Peyer's patch (tissue), 4 donors: ENCODE data around the gene WWC1. TPM values are rescaled to one million over a fixed set of nuclear protein-coding genes. Genes with fewer than 3 reads are reported as not detected.
A peak's percentile ranks its signal among the peaks of the same experiment; 100 is the strongest.

Experiments
- DNase-seq, 3 donors: peaks; one replicate each; pipeline ENCODE4 v3.0.0-alpha.2; 2017 to 2019
- H3K27ac ChIP-seq, 4 donors: fragments of 200-600 bp; sonication (generic); one replicate each; pipeline ENCODE4 v1.5.1; 2016 to 2019
- H3K27me3 ChIP-seq, 2 donors: fragments of 200-600 bp; sonication (generic); one replicate each; pipeline ENCODE4 v1.5.1; 2019
- H3K36me3 ChIP-seq, 3 donors: fragments of 200-600 bp; sonication (generic); one replicate each; pipeline ENCODE4 v1.5.1; 2016 to 2019
- H3K4me1 ChIP-seq, 4 donors: fragments of 200-600 bp; sonication (generic); one replicate each; pipeline ENCODE4 v1.5.1; 2016 to 2019
- H3K4me3 ChIP-seq, 4 donors: fragments of 200-600 bp; sonication (generic); 1 replicate in 3 of 4; 2 replicates in 1 of 4; pipeline ENCODE4 v1.5.1; 2016 to 2019; ENCODE audit warnings: mild to moderate bottlenecking in 1 of 4
- H3K9me3 ChIP-seq, 4 donors: fragments of 200-600 bp; sonication (generic); one replicate each; pipeline ENCODE4 v1.5.1; 2016 to 2019; ENCODE audit warnings: mild to moderate bottlenecking in 1 of 4
- POLR2A ChIP-seq, 2 donors: fragments of 450-650 bp; IDR thresholded peaks; one replicate each; pipeline ENCODE4 v1.5.1; 2017; ENCODE audit warnings: antibody characterized with exemption in 2 of 2, mild to moderate bottlenecking in 2 of 2, moderate library complexity in 2 of 2
- total RNA-seq, 4 donors: library from RNA; depleted of rRNA; stranded (reverse); fragments of >200 nt; gene quantifications; one replicate each; pipeline ENCODE4 v1.1.0, GENCODE V29; 2016
- TF ChIP-seq, protein P1 (sequence below), 6 experiments: fragments of 450-650 bp in 4 of 6; fragments of 200-600 bp in 2 of 6; sonication (generic) in 1 of 6; IDR thresholded peaks; one replicate each; pipeline ENCODE4 v1.5.1; 2017 to 2019; ENCODE audit warnings: antibody characterized with exemption in 6 of 6, mild to moderate bottlenecking in 3 of 6, moderate library complexity in 1 of 6

WWC1 gene
- total RNA-seq, 4 donors from 2014 or later = 47.0 to 63.2 (median 52.8) TPM

DNA sequence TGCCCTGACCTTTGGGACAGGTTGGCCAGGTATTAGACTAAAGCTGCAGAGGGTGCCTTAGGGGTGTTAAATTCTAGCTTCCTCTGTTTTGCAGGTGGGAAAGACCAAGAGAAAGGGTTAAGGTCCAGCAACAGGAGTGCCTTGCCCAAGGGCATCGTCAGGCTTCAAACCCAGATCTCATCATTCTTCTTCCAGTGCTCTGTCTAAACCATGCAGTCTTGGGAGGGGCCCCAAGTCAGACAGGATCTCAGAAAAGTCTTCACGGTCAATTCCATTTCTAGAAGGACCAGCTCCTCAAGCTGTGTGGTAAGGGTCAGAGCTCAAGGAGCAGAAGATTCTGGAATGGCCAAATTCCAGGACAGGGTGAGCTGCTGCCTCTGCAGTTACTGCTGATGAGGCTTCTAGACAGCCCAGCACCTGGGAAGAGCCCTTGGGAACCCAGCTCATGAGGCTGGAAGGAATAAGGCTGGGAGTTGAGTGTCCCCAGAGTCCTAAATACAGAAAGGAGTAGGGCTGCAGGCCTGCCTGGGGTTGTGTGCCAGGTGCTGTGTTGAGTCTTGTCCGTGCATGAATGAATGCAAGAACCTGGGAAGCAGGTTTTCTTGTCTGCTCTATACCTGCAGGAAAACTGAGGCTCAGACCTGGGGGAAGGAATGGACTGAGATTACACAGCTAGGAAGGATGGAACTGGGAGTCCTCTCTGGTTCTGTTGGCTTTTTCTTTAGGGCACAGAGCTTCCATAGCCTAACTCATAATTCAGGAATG lies 69.3 kb downstream of the WWC1 start:
- H3K4me3 ChIP-seq = no peak overlapping the region
- no peaks in the 10 kb centered on the region for H3K36me3 ChIP-seq
- no peaks in the 10 kb centered on the region for H3K4me1 ChIP-seq
- no peak for DNase-seq
- TF ChIP-seq, protein P1, sequence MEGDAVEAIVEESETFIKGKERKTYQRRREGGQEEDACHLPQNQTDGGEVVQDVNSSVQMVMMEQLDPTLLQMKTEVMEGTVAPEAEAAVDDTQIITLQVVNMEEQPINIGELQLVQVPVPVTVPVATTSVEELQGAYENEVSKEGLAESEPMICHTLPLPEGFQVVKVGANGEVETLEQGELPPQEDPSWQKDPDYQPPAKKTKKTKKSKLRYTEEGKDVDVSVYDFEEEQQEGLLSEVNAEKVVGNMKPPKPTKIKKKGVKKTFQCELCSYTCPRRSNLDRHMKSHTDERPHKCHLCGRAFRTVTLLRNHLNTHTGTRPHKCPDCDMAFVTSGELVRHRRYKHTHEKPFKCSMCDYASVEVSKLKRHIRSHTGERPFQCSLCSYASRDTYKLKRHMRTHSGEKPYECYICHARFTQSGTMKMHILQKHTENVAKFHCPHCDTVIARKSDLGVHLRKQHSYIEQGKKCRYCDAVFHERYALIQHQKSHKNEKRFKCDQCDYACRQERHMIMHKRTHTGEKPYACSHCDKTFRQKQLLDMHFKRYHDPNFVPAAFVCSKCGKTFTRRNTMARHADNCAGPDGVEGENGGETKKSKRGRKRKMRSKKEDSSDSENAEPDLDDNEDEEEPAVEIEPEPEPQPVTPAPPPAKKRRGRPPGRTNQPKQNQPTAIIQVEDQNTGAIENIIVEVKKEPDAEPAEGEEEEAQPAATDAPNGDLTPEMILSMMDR (IDR thresholded peaks at IDR 0.05) = no peak
- no peak for TF ChIP-seq POLR2A (IDR thresholded peaks at IDR 0.05)
- H3K9me3 ChIP-seq = no peaks in the 10 kb centered on the region
- no peaks in the 10 kb centered on the region for H3K27me3 ChIP-seq
- no peak overlapping the region for H3K27ac ChIP-seq

DNA sequence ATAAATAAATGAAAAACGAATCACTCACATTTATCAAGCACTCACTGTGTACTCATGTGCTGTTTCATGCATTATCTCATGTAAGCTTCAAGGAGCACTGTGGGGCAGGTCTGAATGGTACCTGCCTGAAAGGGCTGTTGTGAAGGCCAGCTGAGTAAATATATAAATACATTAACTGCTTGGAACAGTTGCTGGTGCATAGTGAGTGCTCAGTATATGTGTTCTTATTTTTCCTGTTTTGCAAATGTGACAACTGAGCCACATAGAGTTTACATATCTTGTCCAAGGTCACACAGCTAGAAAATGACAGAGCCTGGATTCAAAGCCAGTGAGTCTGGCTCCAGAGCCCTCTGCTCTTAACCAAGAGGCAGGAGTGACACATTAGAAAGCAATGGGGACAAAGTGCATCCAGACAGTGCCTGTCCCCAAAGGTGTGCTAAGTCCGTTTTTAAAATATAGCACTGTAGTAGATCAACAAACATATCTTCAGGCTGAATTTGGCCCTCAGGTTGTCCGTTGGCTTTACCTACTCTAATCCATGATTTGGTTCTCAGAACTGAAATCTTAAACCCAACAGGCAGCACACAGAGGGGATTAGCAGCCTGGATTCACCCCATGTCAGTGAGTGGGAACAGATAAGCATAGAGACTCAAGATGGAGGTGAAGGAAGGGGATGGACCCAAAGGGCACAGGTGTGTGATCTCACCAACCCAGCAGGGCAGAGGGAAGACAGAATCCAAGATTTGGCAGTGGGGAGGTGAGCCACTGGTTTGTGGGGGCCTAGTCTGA lies 70.8 kb downstream of the WWC1 start:
- Histone ChIP-seq H3K27ac (peak overlapping the region in 1 of 4 donors; percentile 47), H3K4me3 (no peak overlapping the region), H3K27me3 (no peaks in the 10 kb centered on the region), H3K4me1 (no peaks in the 10 kb centered on the region), H3K9me3 (no peaks in the 10 kb centered on the region), H3K36me3 (no peaks in the 10 kb centered on the region)
- peak in 1 of 3 donors; percentile 66 for DNase-seq
- TF ChIP-seq, protein P1 (IDR thresholded peaks at IDR 0.05) = no peak
- no peak for TF ChIP-seq POLR2A (IDR thresholded peaks at IDR 0.05)

DNA sequence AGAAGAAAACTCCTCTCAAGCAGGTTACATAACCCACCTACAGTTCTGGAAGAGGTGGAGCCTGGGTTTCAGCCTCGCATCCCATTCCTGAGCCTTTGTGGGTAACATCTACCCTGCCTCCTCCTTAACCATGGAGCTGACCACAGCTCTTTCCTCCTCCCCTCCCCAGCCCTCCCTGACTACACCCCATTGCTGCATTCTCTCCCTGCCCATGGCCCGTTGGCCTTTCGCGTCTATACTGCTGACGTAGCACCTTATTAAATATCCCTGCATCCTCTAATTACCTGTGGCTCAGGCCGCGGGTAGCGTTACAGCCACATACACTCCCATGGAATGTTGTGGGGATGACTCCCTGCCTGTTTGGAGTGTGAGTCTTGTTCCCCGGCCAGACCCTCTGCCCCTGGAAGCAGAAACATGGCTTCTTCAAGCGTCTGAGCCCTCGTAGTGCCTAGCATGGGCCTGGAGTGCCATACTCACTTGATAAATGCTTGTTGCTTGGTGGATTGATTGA lies 72.8 kb downstream of the WWC1 start:
- H3K27ac ChIP-seq = no peak overlapping the region
- DNase-seq = no peak
- H3K36me3 ChIP-seq = no peaks in the 10 kb centered on the region
- H3K4me3 ChIP-seq = no peak overlapping the region
- no peaks in the 10 kb centered on the region for H3K9me3 ChIP-seq
- TF ChIP-seq, protein P1 (IDR thresholded peaks at IDR 0.05) = no peak
- TF ChIP-seq POLR2A (IDR thresholded peaks at IDR 0.05) = no peak
- no peaks in the 10 kb centered on the region for H3K4me1 ChIP-seq
- H3K27me3 ChIP-seq = no peaks in the 10 kb centered on the region

DNA sequence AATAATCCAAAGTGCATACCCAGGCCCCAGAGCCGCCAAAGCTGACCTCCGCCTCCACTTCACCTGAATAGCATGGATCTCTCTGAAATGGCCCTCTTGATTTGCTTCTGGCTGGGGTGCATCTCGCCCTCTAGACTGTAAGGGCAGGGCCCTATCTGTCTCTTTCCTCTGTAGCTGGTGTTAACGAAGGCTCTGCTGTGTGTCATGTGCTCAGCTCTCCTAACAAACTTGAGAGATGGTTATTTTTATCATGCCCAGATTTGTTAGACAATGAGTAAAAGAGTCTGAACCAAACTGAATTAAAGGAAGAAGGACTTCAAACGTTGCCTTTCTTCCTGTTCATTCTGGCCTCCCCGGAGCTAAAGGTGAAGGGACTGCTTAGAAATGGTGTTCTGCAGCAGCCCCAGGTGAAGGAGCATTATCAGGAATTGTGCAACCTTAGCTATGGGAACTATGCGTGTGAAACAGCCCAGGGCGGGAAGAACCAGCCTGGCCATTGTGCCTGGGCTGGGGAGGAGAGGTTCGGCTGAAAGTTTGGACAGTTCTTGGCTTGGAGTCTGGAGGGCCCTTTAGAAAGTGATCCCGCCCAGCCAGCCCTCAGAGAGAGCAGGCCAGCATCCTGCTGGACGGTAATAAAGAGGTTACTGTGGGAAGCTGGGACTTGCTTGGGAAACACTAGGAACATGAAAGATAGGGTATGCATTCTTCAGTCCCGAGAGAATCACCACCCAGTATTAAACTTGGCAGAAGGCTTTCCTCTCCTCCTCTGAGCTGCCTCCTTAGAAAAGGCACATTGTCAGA lies 73.5 kb downstream of the WWC1 start:
- no peak for DNase-seq
- TF ChIP-seq POLR2A (IDR thresholded peaks at IDR 0.05) = no peak
- TF ChIP-seq, protein P1 (IDR thresholded peaks at IDR 0.05) = no peak
- H3K27ac ChIP-seq = peak overlapping the region in 1 of 4 donors; percentile 9
- H3K9me3 ChIP-seq = no peaks in the 10 kb centered on the region
- no peaks in the 10 kb centered on the region for H3K4me1 ChIP-seq
- H3K27me3 ChIP-seq = no peaks in the 10 kb centered on the region
- no peaks in the 10 kb centered on the region for H3K36me3 ChIP-seq
- H3K4me3 ChIP-seq = no peak overlapping the region

DNA sequence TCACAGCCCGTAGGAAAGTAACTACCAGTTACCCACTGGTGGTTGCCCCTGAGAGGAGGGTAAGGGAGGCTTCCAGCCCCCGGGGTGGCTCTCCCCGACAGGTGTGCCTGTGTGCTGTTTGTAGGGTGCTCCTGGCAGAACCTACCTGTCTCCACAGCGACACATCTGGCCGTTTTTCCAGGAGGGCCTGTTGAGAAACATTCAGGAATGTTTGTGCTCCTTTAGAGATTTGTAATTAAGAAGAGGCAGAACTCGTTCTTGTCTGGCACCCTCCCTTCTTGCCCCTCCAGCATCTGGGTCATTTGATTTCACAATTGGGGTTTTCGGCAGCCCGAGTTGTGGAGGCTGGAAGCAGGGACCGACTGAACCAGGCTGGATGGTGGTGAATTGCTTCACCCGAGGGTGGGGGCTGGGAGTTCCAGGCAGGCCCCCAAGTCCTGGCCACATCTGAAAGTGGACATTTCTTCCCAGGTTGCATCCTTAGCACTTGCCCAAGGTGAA lies 74.2 kb downstream of the WWC1 start:
- TF ChIP-seq, protein P1 (IDR thresholded peaks at IDR 0.05) = peak in 4 of 6 experiments; percentile 10 to 43 (median 30)
- no peak for TF ChIP-seq POLR2A (IDR thresholded peaks at IDR 0.05)
- no peak overlapping the region for H3K4me3 ChIP-seq
- H3K4me1 ChIP-seq = no peaks in the 10 kb centered on the region
- H3K9me3 ChIP-seq = no peaks in the 10 kb centered on the region
- H3K36me3 ChIP-seq = no peaks in the 10 kb centered on the region
- DNase-seq = peak in 1 of 3 donors; percentile 70
- H3K27ac ChIP-seq = peak overlapping the region in 1 of 4 donors; percentile 9
- H3K27me3 ChIP-seq = no peaks in the 10 kb centered on the region
